ENCODE measurements around the gene SPTB.

Gene SPTB

DNA sequence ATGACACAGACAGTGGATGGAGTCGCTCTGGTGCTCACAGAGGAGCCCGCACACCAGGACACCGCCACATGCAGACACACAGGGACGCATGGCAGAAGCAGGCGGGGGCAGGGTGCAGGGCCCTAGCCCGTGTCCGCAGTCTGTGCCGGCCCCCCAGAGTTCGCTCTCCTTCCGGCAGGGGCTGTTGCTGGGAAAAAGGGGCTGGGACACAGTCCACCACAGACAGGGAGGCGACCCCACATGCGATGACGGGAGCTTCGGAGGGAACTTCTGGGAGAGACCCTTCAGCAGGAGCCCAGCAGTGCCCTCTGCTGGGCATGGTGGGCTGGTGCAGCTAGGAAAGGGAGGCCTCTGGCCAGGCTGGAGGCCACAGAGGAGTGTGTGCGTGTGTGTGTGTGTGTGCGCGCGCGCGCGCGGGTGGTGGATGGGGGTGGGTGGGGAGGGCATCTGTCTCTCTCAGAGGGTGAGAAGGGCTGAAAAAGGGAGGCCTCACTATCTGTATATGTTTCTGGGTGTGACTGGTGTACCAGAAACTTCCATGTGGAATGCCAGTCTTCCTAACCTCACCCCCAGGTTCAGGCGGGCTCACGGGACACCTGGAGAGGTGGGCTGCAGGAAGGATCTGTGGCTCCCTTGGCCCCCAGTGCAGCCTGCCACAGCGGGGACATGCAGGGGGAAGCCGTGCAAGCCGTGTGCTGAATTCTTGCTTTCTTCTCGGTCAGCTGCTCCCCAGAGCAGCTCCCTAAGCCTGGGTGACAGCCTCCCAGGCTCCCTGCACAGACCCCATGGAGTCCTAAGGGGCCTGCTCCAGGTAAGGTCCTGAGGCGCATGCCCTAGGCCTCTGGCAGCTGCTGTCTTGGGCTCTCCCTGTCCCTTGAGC lies 114.8 kb downstream of the SPTB start:
- 0 out of 2 replicates have a peak overlapping the region, but pooled peaks have one; percentile 7 for H3K27ac ChIP-seq (ENCODE audit: extremely low read depth, low read depth, low read length)
- H3K4me1 ChIP-seq (ENCODE audit: control insufficient read depth, insufficient read depth, low read length), result peaks cover 18% of the 10 kb centered on the region
- H3K36me3 ChIP-seq (ENCODE audit: control insufficient read depth in 2 of 2, insufficient read depth in 1 of 2, low read length in 2 of 2), result peaks cover 6% of the 10 kb centered on the region in 2 experiments; a peak in 2 of 3 replicates
- ChIA-PET CTCF (interaction anchor here (0.6 to 3.0 kb wide), 24 partner anchors 11 to 421 kb away, joined by 3 to 25 read pairs (median 4); no protein-coding TSS in a partner anchor), POLR2A (interaction anchor here (1.0 to 1.1 kb wide), 2 partner anchors 61 to 225 kb away, joined by 3 read pairs; partner anchors contain the start of genes HSPA2 and PLEKHG3)
- no peaks in the 10 kb centered on the region for H3K9me3 ChIP-seq (ENCODE audit: control insufficient read depth, insufficient read depth, low read depth, low read length)
- H3K4me3 ChIP-seq (ENCODE audit: low read depth, low read length), result no peak overlapping the region
- TF ChIP-seq ZNF654 (tag by site-specific recombination; IDR thresholded peaks at IDR 0.05; ENCODE audit: low read depth) (peak; percentile 74), ZNF184 (tag by site-specific recombination; IDR thresholded peaks at IDR 0.05) (no peak), ZNF24 (tag by site-specific recombination; IDR thresholded peaks at IDR 0.05) (no peak), SP2 (tag by site-specific recombination; IDR thresholded peaks at IDR 0.05) (no peak), ZNF658 (tag by site-specific recombination; IDR thresholded peaks at IDR 0.05) (no peak), ZNF561 (tag by site-specific recombination; IDR thresholded peaks at IDR 0.05; ENCODE audit: borderline replicate concordance) (0 out of 2 replicates have a peak, but pooled peaks have one; percentile 55), ZSCAN18 (tag by site-specific recombination; IDR thresholded peaks at IDR 0.05) (no peak), ZNF623 (tag by site-specific recombination; IDR thresholded peaks at IDR 0.05) (no peak), ZNF292 (tag by site-specific recombination; IDR thresholded peaks at IDR 0.05; ENCODE audit: borderline replicate concordance, low read depth) (no peak), ZNF26 (tag by site-specific recombination; IDR thresholded peaks at IDR 0.05) (no peak), ZNF510 (tag by site-specific recombination; IDR thresholded peaks at IDR 0.05; ENCODE audit: insufficient replicate concordance) (no peak), ZNF596 (tag by site-specific recombination; IDR thresholded peaks at IDR 0.05) (no peak), ZNF747 (tag by site-specific recombination; IDR thresholded peaks at IDR 0.05) (no peak), SALL2 (tag by site-specific recombination; IDR thresholded peaks at IDR 0.05; ENCODE audit: borderline replicate concordance) (no peak), ZNF2 (tag by site-specific recombination; IDR thresholded peaks at IDR 0.05) (peak; percentile 51; the same call in 1 of the 2 replicates), ZNF544 (tag by site-specific recombination; IDR thresholded peaks at IDR 0.05) (no peak), ZNF768 (tag by site-specific recombination; IDR thresholded peaks at IDR 0.05) (no peak), ZNF701 (tag by site-specific recombination; IDR thresholded peaks at IDR 0.05) (no peak), GLIS2 (tag by site-specific recombination; IDR thresholded peaks at IDR 0.05) (peak; percentile 94), ZNF600 (tag by site-specific recombination; IDR thresholded peaks at IDR 0.05) (0 out of 2 replicates have a peak, but pooled peaks have one; percentile 20)
- TF ChIP-seq, protein P1, sequence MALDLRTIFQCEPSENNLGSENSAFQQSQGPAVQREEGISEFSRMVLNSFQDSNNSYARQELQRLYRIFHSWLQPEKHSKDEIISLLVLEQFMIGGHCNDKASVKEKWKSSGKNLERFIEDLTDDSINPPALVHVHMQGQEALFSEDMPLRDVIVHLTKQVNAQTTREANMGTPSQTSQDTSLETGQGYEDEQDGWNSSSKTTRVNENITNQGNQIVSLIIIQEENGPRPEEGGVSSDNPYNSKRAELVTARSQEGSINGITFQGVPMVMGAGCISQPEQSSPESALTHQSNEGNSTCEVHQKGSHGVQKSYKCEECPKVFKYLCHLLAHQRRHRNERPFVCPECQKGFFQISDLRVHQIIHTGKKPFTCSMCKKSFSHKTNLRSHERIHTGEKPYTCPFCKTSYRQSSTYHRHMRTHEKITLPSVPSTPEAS (tag by site-specific recombination; IDR thresholded peaks at IDR 0.05), result peak; percentile 64
- TF ChIP-seq, protein P2, sequence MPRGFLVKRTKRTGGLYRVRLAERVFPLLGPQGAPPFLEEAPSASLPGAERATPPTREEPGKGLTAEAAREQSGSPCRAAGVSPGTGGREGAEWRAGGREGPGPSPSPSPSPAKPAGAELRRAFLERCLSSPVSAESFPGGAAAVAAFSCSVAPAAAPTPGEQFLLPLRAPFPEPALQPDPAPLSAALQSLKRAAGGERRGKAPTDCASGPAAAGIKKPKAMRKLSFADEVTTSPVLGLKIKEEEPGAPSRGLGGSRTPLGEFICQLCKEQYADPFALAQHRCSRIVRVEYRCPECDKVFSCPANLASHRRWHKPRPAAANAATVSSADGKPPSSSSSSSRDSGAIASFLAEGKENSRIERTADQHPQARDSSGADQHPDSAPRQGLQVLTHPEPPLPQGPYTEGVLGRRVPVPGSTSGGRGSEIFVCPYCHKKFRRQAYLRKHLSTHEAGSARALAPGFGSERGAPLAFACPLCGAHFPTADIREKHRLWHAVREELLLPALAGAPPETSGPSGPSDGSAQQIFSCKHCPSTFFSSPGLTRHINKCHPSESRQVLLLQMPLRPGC (tag by site-specific recombination; IDR thresholded peaks at IDR 0.05), result no peak
- TF ChIP-seq, protein P3, sequence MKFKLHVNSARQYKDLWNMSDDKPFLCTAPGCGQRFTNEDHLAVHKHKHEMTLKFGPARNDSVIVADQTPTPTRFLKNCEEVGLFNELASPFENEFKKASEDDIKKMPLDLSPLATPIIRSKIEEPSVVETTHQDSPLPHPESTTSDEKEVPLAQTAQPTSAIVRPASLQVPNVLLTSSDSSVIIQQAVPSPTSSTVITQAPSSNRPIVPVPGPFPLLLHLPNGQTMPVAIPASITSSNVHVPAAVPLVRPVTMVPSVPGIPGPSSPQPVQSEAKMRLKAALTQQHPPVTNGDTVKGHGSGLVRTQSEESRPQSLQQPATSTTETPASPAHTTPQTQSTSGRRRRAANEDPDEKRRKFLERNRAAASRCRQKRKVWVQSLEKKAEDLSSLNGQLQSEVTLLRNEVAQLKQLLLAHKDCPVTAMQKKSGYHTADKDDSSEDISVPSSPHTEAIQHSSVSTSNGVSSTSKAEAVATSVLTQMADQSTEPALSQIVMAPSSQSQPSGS (tag by site-specific recombination; IDR thresholded peaks at IDR 0.05; ENCODE audit: low read depth), result no peak
- TF ChIP-seq, protein P4, sequence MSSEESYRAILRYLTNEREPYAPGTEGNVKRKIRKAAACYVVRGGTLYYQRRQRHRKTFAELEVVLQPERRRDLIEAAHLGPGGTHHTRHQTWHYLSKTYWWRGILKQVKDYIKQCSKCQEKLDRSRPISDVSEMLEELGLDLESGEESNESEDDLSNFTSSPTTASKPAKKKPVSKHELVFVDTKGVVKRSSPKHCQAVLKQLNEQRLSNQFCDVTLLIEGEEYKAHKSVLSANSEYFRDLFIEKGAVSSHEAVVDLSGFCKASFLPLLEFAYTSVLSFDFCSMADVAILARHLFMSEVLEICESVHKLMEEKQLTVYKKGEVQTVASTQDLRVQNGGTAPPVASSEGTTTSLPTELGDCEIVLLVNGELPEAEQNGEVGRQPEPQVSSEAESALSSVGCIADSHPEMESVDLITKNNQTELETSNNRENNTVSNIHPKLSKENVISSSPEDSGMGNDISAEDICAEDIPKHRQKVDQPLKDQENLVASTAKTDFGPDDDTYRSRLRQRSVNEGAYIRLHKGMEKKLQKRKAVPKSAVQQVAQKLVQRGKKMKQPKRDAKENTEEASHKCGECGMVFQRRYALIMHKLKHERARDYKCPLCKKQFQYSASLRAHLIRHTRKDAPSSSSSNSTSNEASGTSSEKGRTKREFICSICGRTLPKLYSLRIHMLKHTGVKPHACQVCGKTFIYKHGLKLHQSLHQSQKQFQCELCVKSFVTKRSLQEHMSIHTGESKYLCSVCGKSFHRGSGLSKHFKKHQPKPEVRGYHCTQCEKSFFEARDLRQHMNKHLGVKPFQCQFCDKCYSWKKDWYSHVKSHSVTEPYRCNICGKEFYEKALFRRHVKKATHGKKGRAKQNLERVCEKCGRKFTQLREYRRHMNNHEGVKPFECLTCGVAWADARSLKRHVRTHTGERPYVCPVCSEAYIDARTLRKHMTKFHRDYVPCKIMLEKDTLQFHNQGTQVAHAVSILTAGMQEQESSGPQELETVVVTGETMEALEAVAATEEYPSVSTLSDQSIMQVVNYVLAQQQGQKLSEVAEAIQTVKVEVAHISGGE (tag by site-specific recombination; conservative IDR thresholded peaks at IDR 0.05; ENCODE audit: low read depth), result no peak

All from HEK293 (cell line).